Stimulated activated CD8-positive, alpha-beta memory T cell treated with anti-CD3 and anti-CD28 coated beads, Interleukin-12 subunit alpha, Interleukin-12 subunit beta, amount 100 ng/mL, for 24 hours (primary cell): ENCODE measurements around the gene LGALS9.

Experiments used
- DNase-seq: peaks from one replicate; pipeline ENCODE4 v3.0.0-alpha.2; 2020; ENCODE audit errors: extremely low read depth

LGALS9 gene

GRCh38 chr17:27603421-27603770 is 27.6 kb upstream of the LGALS9 start:
- DNase-seq = no peak

- DNase-seq = no peak
Observed at GRCh38 chr17:27603880-27604794, 26.9 kb upstream of the LGALS9 start.

- no peak for DNase-seq
Observed at GRCh38 chr17:27605409-27605808, 25.6 kb upstream of the LGALS9 start.

- DNase-seq = no peak
Observed at GRCh38 chr17:27607521-27608091, 23.4 kb upstream of the LGALS9 start.

GRCh38 chr17:27608328-27609230 is 22.4 kb upstream of the LGALS9 start:
- DNase-seq = no peak

- no peak for DNase-seq
Observed at GRCh38 chr17:27609611-27610303, 21.2 kb upstream of the LGALS9 start.

- DNase-seq = no peak
Observed at GRCh38 chr17:27610304-27610677, 20.7 kb upstream of the LGALS9 start.

- DNase-seq = no peak
Observed at GRCh38 chr17:27612160-27612770, 18.7 kb upstream of the LGALS9 start.

- no peak for DNase-seq
Observed at GRCh38 chr17:27613433-27613832, 17.6 kb upstream of the LGALS9 start.

- no peak for DNase-seq
Observed at GRCh38 chr17:27615121-27615520, 15.9 kb upstream of the LGALS9 start.

GRCh38 chr17:27616414-27616813 is 14.6 kb upstream of the LGALS9 start:
- DNase-seq = no peak

GRCh38 chr17:27618417-27618816 is 12.6 kb upstream of the LGALS9 start:
- no peak for DNase-seq

- DNase-seq = no peak
Observed at GRCh38 chr17:27620721-27621120, 10.3 kb upstream of the LGALS9 start.

- DNase-seq = no peak
Observed at GRCh38 chr17:27621536-27621935, 9.5 kb upstream of the LGALS9 start.

- no peak for DNase-seq
Observed at GRCh38 chr17:27621942-27622559, 8.9 kb upstream of the LGALS9 start.

GRCh38 chr17:27622986-27623385 is 8.0 kb upstream of the LGALS9 start:
- DNase-seq = no peak

GRCh38 chr17:27623614-27624013 is 7.4 kb upstream of the LGALS9 start:
- no peak for DNase-seq

GRCh38 chr17:27624539-27624938 is 6.4 kb upstream of the LGALS9 start:
- no peak for DNase-seq

- DNase-seq = no peak
Observed at GRCh38 chr17:27625856-27626255, 5.1 kb upstream of the LGALS9 start.

- no peak for DNase-seq
Observed at GRCh38 chr17:27627514-27627913, 3.5 kb upstream of the LGALS9 start.

- DNase-seq = no peak
Observed at GRCh38 chr17:27628376-27628775, 2.6 kb upstream of the LGALS9 start.
